WI38 (cell line): Measurements from ENCODE around the gene TMEM54.

ENCODE experiments used
- H3K4me3 ChIP-seq: 2 replicates; pipeline ENCODE4 v1.5.1; 2011; ENCODE audit warnings: low read depth, mild to moderate bottlenecking, control low read depth, low read length
- CTCF ChIP-seq: IDR thresholded peaks from 2 replicates; pipeline ENCODE4 v1.5.1; 2012; ENCODE audit warnings: low read depth, mild to moderate bottlenecking, control low read depth, low read length

TMEM54 gene

GRCh38 chr1:32939655-32940371 is 38.6 kb upstream of the TMEM54 start:
- H3K4me3 ChIP-seq = no peak overlapping the region
- no peak for TF ChIP-seq CTCF

GRCh38 chr1:32937061-32937460 is 35.9 kb upstream of the TMEM54 start:
- no peak for TF ChIP-seq CTCF
- no peak overlapping the region for H3K4me3 ChIP-seq

GRCh38 chr1:32934535-32934934 is 33.3 kb upstream of the TMEM54 start:
- TF ChIP-seq CTCF = no peak
- no peak overlapping the region for H3K4me3 ChIP-seq

- TF ChIP-seq CTCF = no peak; the same call in 1 of the 2 replicates
- no peak overlapping the region for H3K4me3 ChIP-seq
Measured at GRCh38 chr1:32933742-32934322, 32.6 kb upstream of the TMEM54 start.

- H3K4me3 ChIP-seq = no peak overlapping the region
- TF ChIP-seq CTCF = no peak
Measured at GRCh38 chr1:32931760-32932159, 30.6 kb upstream of the TMEM54 start.

GRCh38 chr1:32929366-32929765 is 28.2 kb upstream of the TMEM54 start:
- H3K4me3 ChIP-seq = no peak overlapping the region
- no peak for TF ChIP-seq CTCF

- no peak for TF ChIP-seq CTCF
- H3K4me3 ChIP-seq = no peak overlapping the region
Measured at GRCh38 chr1:32928715-32929114, 27.5 kb upstream of the TMEM54 start.
